Ovary (tissue), 9 donors: ENCODE data around the gene SPON2. TPM values are rescaled to one million over a fixed set of nuclear protein-coding genes. Genes with fewer than 3 reads are reported as not detected.

ENCODE experiments used
- DNase-seq, 5 donors: peaks; one replicate each; pipeline ENCODE4 v3.0.0-alpha.2; 2019 to 2020
- H3K27ac ChIP-seq, 2 donors: fragments of 200-600 bp; one replicate each; pipeline versions ENCODE4 v1.5.1 to v1.8.0; 2019 to 2022
- H3K27me3 ChIP-seq: fragments of 200-600 bp; one replicate; pipeline ENCODE4 v1.8.0; 2022
- H3K36me3 ChIP-seq: fragments of 200-600 bp; sonication (generic); one replicate; pipeline ENCODE4 v1.5.1; 2019
- H3K4me1 ChIP-seq: one replicate; pipeline ENCODE4 v1.8.1; 2013; ENCODE audit warnings: mild to moderate bottlenecking, moderate library complexity; ENCODE audit not compliant: insufficient read depth
- H3K4me3 ChIP-seq: fragments of 200-600 bp; sonication (generic); one replicate; pipeline ENCODE4 v1.5.1; 2017
- H3K9me3 ChIP-seq, 2 donors: fragments of 200-600 bp in 1 of 2; sonication (generic) in 1 of 2; one replicate each; pipeline versions ENCODE4 v1.5.1 to v1.8.1; 2013 to 2019; ENCODE audit warnings: mild to moderate bottlenecking in 1 of 2, moderate library complexity in 1 of 2
- EP300 ChIP-seq: sonication (generic); formaldehyde crosslinking; IDR thresholded peaks from one replicate; pipeline ENCODE4 v1.6.1; 2017; ENCODE audit warnings: antibody characterized with exemption
- POLR2A ChIP-seq: fragments of 450-650 bp; IDR thresholded peaks from one replicate; pipeline ENCODE4 v1.6.1; 2017; ENCODE audit warnings: antibody characterized with exemption, mild to moderate bottlenecking, moderate library complexity
- WGBS, 3 donors: extraction: QIAGEN DNeasy Blood & Tissue Kit in 1 of 3; methylation state at CpG; one replicate each; pipeline versions ENCODE4 v1.1.5 to v1.1.7; 2013 to 2017; 5-methylcytosine and 5-hydroxymethylcytosine counted together
- intact Hi-C, 4 donors: fragments of 100-400 bp; cut with DNase I; formaldehyde crosslinking; loops; one replicate each; pipeline versions ENCODE4 v1.11.0 to v1.15.1; 2022 to 2023
- polyA plus RNA-seq, 2 donors: library from polyadenylated mRNA; stranded (reverse); fragments of 200-250 nt in 1 of 2; fragments of 350-450 nt in 1 of 2; fragmentation: Illumina TruSeq in 1 of 2; extraction: RNeasy Lipid Tissue Mini Kit (QIAGEN cat#74804) in 1 of 2; gene quantifications; one replicate each; pipeline ENCODE4 v1.2.3, GENCODE V29; 2013 to 2014
- total RNA-seq, 7 donors: library from RNA; depleted of rRNA in 2 of 7; stranded (reverse); fragments of >200 nt in 2 of 7; fragmentation: NEBNext Ultra II Directional in 3 of 7; extraction: Animal tissue kit (Norgen Biotek cat#: 25700) in 3 of 7; gene quantifications; one replicate each; pipeline versions ENCODE4 v1.1.0 to v1.2.4, GENCODE V29; 2016 to 2023
- TF ChIP-seq, protein P1 (sequence below), 3 donors: fragments of 450-650 bp in 2 of 3; fragments of 200-600 bp in 1 of 3; IDR thresholded peaks; one replicate each; pipeline versions ENCODE4 v1.5.1 to v1.8.0; 2016 to 2022; ENCODE audit warnings: antibody characterized with exemption in 3 of 3, mild to moderate bottlenecking in 1 of 3
- donor health status: DM: no; HTN: no; CAD: no; lungs with moderate emphysema.
- donor health status: DM: no; HTN: no; CAD: no.
- donor health status: Bipolar disorder and iron deficiency.
- donor health status: DM: yes; HTN: yes; CAD: no.
- donor health status: DM: no; HTN: no; CAD: no.
- donor health status: DM: yes; HTN: yes; CAD: no.

SPON2 gene
- total and polyA plus RNA-seq, 9 donors = 8.0 to 104 (median 51.0) TPM

DNA sequence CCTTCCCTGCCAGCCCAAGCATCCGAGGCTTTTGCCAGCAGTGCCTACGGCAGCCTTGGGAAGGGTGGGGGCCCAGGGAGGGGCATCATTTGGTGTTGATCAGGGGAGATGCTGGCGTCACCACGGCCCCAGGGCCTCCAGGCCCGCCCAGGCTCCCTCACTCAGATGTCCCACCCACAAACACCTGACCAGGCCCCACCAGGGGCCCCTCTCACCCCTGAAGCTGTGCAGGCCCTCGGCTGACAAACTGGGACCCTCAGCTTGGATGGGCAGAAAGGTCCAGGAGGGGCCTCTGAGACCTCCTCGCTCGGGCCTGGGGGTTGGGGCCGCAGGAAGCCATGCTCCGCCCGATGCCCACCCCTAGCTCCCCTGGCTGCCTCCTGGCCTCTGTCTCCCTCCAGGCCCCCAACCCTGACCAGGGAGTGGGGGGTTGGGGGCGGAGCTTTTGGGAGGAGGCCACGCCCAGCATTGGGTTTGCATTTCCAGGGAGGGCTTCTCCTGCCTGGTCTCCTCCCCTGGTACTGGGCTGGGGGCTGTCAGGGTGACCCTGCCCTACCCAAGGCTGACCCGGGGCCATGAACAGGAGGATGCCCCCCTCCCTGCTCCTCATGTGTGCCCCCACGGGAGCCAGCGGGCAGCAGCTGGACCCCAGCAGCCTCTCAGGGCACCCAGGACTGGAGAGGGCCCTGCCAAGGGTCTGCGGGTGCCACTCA, 33.4 kb upstream of the SPON2 start:
- intact Hi-C loops = loop anchor here in 3 of 4 donors (5.0 kb wide), 2 partner anchors 33 to 38 kb away; partner anchors contain the start of gene SPON2 (in 2 of the 3)
- DNase-seq = peak in 2 of 5 donors; percentile 26 to 44
- Histone ChIP-seq H3K4me1 (peaks cover 34% of the 10 kb centered on the region), H3K9me3 (no peaks in the 10 kb centered on the region), H3K27me3 (no peaks in the 10 kb centered on the region), H3K27ac (no peak overlapping the region), H3K4me3 (no peak overlapping the region), H3K36me3 (no peaks in the 10 kb centered on the region)
- WGBS, 3 donors = 91 to 97% (median 94%) methylated on average over 12 to 17 of the region's 17 CpGs
- TF ChIP-seq EP300 (no peak), POLR2A (no peak)
- TF ChIP-seq, protein P1, sequence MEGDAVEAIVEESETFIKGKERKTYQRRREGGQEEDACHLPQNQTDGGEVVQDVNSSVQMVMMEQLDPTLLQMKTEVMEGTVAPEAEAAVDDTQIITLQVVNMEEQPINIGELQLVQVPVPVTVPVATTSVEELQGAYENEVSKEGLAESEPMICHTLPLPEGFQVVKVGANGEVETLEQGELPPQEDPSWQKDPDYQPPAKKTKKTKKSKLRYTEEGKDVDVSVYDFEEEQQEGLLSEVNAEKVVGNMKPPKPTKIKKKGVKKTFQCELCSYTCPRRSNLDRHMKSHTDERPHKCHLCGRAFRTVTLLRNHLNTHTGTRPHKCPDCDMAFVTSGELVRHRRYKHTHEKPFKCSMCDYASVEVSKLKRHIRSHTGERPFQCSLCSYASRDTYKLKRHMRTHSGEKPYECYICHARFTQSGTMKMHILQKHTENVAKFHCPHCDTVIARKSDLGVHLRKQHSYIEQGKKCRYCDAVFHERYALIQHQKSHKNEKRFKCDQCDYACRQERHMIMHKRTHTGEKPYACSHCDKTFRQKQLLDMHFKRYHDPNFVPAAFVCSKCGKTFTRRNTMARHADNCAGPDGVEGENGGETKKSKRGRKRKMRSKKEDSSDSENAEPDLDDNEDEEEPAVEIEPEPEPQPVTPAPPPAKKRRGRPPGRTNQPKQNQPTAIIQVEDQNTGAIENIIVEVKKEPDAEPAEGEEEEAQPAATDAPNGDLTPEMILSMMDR (IDR thresholded peaks at IDR 0.05) = no peak

DNA sequence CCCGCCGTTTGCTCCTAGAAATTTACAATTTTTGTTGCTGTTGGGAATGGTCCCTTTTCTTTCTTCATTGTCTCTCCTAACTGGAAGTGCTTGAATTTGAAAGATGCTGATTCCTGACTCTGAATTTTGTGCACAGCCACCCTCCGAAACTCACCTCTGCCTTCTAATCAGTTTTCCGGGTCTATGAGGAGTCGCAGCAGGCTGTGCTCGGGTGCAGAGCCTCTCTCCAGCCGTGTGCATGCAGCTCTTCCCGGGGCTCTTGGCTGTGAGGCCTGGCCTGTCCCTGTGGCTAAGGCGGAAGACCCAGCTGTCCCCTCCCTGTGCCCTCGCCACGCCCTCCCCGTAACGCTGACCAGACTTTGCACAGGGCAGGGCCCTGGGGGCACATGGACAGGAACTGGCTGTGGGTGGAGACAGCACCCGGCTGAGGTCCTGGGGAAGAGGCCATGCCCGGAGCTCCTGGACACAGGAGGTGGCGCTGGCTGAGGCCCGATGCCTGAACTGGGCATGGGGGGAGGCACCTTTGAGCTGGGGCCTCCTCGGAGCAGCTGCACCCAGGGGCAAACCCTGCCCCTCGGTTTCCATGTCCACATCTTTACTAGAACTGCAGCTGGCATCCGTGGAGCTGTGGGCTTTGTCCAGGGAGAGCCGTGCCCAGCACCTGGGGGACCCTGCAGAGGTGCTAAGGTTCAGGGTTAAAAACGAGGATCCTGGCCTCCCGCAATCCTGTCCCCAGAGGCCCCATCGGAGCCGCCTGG, 32.6 kb upstream of the SPON2 start:
- H3K9me3 ChIP-seq = no peaks in the 10 kb centered on the region
- intact Hi-C loops = loop anchor here in 3 of 4 donors (5.0 kb wide), 2 partner anchors 33 to 38 kb away; partner anchors contain the start of gene SPON2 (in 2 of the 3)
- H3K27me3 ChIP-seq = no peaks in the 10 kb centered on the region
- peak in 3 of 5 donors; percentile 23 to 36 (median 29) for DNase-seq
- TF ChIP-seq POLR2A = no peak
- TF ChIP-seq EP300 = no peak
- TF ChIP-seq, protein P1 (IDR thresholded peaks at IDR 0.05) = no peak
- H3K4me1 ChIP-seq = peaks cover 33% of the 10 kb centered on the region
- no peak overlapping the region for H3K4me3 ChIP-seq
- 85 to 95% (median 89%) methylated on average over 23 to 25 of the region's 25 CpGs for WGBS, 3 donors
- no peaks in the 10 kb centered on the region for H3K36me3 ChIP-seq
- H3K27ac ChIP-seq = no peak overlapping the region

DNA sequence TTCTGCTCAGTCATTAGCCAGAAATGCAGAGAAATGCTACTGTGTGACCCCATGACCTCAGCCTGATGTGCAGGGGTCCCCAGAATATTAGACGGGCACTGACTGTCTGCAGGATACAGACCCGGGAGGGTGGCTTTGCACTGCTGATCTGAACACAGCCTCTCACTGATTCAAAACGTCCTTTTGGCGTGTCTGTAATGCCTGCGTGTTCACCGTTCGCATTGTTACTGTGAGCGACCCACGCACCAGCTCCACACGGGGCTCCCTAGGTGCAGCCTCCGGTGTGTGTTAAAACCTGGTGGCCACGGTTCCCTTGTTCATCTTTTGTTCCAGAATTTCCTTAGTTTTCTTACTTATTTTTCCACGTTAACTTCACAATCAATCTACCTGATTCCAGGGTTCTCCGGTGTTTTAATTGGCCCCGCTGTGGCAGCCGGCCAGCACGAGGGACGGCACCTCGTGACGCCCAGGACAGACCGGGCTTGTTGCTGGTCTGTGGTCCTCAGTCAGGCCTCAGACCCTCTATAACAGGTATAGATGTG, 32.0 kb upstream of the SPON2 start:
- no peak overlapping the region for H3K4me3 ChIP-seq
- DNase-seq = peak in 2 of 5 donors; percentile 19 to 38
- 93 to 94% (median 94%) methylated on average over 21 of the region's 21 CpGs for WGBS, 3 donors
- no peaks in the 10 kb centered on the region for H3K36me3 ChIP-seq
- no peaks in the 10 kb centered on the region for H3K27me3 ChIP-seq
- TF ChIP-seq EP300 (no peak), POLR2A (no peak)
- TF ChIP-seq, protein P1 (IDR thresholded peaks at IDR 0.05) = no peak
- intact Hi-C loops = no loop called here
- H3K4me1 ChIP-seq = peaks cover 31% of the 10 kb centered on the region
- no peaks in the 10 kb centered on the region for H3K9me3 ChIP-seq
- no peak overlapping the region for H3K27ac ChIP-seq

DNA sequence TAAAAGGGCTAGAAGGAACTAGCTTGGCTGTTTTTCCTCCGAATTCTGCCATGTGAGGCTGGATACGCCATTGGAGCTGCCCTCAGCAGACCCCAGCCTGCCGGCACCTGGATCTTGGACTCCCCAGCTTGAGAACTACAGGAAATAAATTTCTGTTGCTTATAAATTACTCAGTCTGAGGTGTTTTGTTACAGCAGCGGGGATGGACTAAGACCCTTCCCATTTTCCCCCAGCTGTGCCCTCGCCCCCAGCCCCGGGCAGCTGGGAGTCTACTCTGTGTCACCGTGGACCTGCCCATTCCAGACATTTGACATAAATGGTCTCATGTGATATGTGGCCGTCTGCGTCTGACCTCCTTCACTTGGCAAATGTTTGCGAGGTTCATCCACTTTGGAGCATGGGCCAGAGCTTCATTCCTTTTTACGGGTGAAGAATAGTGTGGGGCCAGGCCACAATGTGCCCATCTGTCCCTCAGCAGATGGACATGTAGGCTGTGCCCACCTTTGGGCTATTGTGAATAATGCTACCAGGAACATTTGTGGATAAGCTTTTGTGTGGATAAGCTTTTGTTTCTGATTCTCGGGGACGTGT, 30.7 kb upstream of the SPON2 start:
- no peaks in the 10 kb centered on the region for H3K27me3 ChIP-seq
- no peaks in the 10 kb centered on the region for H3K9me3 ChIP-seq
- no peaks in the 10 kb centered on the region for H3K36me3 ChIP-seq
- intact Hi-C loops = no loop called here
- peak in 1 of 5 donors; percentile 29 for DNase-seq
- H3K4me1 ChIP-seq = peaks cover 20% of the 10 kb centered on the region
- TF ChIP-seq, protein P1 (IDR thresholded peaks at IDR 0.05) = no peak
- no peak for TF ChIP-seq EP300
- TF ChIP-seq POLR2A = no peak
- no peak overlapping the region for H3K27ac ChIP-seq
- H3K4me3 ChIP-seq = no peak overlapping the region
- WGBS, 3 donors = 88 to 94% (median 93%) methylated on average over 13 of the region's 13 CpGs
